GM12892 (cell line): ENCODE data around the gene EHBP1L1.

Experiments used
- DNase-seq: peaks from one replicate; pipeline ENCODE4 v3.0.0; 2011; ENCODE audit not compliant: insufficient read length
- FAIRE-seq: peaks from 2 replicates; lab custom pipeline; 2011; peaks lifted over from hg19 to GRCh38; lab: Jason Lieb, UNC
- POLR2A ChIP-seq: IDR thresholded peaks from 2 replicates; pipeline ENCODE4 v1.6.1; 2011; ENCODE audit warnings: low read depth, low read length, control low read depth
- POLR2AphosphoS5 ChIP-seq: IDR thresholded peaks from 2 replicates; pipeline ENCODE4 v1.6.1; 2011; ENCODE audit warnings: low read depth, low read length, control low read depth
- TAF1 ChIP-seq: IDR thresholded peaks from 2 replicates; pipeline ENCODE4 v1.6.1; 2011; ENCODE audit warnings: low read depth, mild to moderate bottlenecking, control low read depth, low read length, borderline replicate concordance

The EHBP1L1 gene

DNA sequence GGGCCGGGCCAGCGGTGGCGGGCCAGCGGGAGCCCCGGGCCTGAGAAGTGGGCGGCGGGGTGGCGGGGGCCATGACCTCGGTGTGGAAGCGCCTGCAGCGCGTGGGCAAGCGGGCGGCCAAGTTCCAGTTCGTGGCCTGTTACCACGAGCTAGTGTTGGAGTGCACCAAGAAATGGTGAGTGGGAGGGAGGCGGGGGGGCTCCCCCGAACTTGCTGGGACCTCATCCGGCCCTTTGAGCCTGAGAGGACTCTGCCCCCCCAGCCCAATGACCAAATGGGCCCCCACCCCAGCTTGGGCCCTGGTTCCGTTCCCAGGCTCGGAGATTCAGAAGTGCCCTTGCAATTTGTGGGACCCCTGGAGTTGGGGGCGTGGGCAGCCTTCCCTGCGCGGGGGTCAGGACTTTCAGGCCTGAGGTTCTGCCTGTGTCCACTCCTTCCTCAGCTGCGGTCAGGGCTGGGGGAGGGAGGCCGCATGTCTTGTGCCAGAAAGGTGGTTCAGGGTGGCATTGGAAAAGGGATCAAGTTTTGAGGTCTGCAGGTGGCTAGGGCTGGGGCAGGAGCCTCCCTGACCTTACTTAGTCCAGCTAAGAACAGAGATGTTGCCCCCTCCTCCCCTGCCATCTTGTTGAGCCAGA is 496 bp downstream of the EHBP1L1 start:
- no peak for FAIRE-seq
- TF ChIP-seq POLR2AphosphoS5: no peak
- TF ChIP-seq TAF1: no peak
- no peak for TF ChIP-seq POLR2A
- DNase-seq: no peak

DNA sequence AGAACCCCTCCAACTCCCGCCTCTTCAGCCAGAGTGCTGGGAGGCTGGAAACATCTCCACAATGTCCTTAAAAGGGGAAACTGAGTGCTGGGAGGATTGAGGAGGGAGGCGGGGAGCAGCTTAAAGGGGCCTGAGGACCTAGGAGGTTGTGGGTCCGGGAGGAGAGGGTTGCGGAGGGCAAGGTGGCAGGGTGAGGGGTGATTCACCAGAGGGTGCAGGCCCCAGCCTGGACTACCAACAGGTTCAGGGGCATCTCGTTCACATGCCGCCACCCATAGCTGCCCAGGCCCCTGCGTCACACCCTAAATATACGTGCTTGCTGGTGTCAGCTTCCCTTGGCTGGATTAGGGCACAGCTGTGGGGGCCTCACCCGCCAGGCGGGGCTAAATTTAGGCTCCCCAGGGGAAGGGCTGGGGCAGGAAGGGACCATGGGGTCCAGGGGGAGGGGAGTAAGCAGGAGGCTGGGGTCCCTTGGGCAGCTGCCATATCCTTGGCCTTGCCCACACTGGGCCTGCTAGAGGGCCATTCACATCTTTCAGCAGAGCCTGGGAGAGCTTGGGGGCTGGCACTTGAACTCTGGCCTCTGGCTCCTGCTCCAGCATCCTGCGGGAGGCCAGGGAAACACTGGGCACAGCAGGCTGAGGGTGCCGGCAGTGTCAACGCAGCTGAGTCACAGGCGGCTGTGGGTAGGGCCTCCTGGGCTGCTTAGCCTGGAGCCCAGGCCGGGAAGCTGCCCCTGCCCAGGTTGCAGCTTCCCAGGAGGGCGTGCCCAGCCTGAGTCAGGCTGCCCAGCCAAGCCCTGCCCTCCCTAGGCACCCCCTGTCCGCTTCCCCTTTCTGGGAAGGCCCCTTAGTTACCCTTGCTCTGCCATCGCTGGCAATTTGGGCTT is 1.3 kb downstream of the EHBP1L1 start:
- FAIRE-seq (no peak), DNase-seq (no peak)
- TF ChIP-seq POLR2A (no peak), POLR2AphosphoS5 (no peak), TAF1 (no peak)

DNA sequence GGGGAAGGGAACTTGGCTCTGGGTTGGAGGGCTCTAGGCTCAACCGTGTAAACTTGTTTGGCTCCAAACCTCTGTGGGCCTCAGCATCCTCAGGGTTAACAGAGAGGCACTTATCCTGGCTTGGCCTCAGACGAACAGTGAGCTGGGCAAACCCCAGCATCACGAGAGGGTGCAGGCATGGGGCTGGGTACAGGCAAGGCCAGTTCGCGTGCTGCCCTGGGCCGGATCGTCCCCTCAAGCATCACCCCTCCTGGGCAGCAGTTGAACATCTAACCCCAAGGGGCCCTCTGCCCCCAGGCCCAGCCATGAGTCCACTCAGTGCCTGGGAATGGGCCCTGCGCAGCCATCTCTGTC is 1.9 kb downstream of the EHBP1L1 start:
- TF ChIP-seq TAF1 (no peak), POLR2AphosphoS5 (no peak), POLR2A (peak; percentile 14; the same call in 1 of the 2 replicates)
- FAIRE-seq (peak; percentile 89), DNase-seq (no peak)

DNA sequence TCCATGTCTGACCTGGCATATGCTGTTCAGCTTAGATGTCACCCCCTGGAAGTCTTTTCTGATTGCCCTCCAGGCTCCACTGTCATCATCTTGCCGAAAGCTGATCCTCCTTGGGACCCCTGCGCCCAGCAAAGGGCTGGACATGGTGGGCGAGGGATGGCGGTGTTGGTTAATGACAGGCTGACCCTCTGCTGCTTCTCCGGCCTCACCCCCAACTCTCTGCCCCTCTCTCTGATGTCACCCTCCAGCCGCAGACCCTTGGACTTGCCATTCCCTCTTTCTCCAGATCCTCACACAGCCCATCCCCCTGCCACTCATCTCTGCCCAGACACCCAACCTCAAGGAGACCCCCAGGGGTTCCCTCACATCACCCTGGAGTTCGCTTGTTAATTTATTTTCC is 2.3 kb downstream of the EHBP1L1 start:
- FAIRE-seq (no peak), DNase-seq (no peak)
- TF ChIP-seq TAF1: no peak
- TF ChIP-seq POLR2A: no peak
- no peak for TF ChIP-seq POLR2AphosphoS5

GRCh38 chr11:65578667-65579066 is 2.8 kb downstream of the EHBP1L1 start:
- no peak for FAIRE-seq
- TF ChIP-seq POLR2AphosphoS5 (no peak), POLR2A (no peak)
- DNase-seq: no peak

DNA sequence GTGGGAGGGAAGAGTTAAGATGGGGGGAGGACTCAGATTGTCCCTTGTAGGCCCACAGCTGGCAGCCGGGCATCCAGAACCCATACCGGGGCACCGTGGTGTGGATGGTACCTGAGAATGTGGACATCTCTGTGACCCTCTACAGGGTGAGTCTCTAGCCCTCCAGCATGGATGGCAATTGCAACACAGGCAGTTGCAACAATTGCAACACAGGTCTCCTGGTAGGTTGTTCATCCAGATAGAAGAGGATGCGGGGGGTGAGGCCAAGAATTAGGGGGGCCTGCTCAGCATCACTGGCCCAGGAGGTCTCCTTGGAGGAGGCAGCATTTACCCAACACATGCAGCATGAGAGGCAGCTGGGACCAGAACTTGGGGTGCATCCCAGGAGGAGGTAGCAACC is 3.4 kb downstream of the EHBP1L1 start:
- DNase-seq (no peak), FAIRE-seq (no peak)

DNA sequence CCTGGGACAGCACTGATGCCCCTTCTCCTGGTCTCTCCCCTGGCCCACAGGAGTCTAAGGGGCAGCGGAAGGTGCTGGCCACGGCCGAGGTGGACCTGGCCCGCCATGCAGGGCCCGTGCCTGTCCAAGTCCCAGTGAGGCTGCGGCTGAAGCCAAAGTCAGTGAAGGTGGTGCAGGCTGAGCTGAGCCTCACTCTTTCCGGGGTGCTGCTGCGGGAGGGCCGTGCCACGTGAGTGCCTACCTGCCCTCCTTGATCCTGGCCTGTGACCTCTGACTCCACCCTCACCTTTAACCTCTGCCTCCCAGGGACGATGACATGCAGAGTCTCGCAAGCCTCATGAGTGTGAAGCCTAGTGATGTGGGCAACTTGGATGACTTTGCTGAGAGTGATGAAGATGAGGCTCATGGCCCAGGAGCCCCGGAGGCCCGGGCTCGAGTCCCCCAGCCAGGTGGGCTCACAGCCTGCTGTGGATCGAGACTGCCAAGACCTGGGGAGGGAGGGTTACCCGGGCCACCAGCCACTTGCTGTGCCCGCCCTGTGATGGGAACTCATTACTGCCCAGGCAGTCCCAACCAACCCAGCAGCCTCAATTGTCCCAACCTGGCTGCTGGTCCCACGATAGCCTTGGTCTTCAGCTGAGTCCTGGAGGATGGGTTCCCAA is 4.3 kb downstream of the EHBP1L1 start:
- TF ChIP-seq POLR2AphosphoS5: no peak
- TF ChIP-seq POLR2A: no peak
- TF ChIP-seq TAF1: no peak
- DNase-seq: no peak
- FAIRE-seq: no peak

More for the DNA sequence above, 3.4 kb downstream of the EHBP1L1 start:
- TF ChIP-seq TAF1 (no peak), POLR2AphosphoS5 (no peak), POLR2A (no peak)

- TF ChIP-seq POLR2AphosphoS5: no peak
- TF ChIP-seq POLR2A: no peak
- no peak for TF ChIP-seq TAF1
- FAIRE-seq (no peak), DNase-seq (no peak)
Measured at GRCh38 chr11:65580756-65581155, 4.9 kb downstream of the EHBP1L1 start.

DNA sequence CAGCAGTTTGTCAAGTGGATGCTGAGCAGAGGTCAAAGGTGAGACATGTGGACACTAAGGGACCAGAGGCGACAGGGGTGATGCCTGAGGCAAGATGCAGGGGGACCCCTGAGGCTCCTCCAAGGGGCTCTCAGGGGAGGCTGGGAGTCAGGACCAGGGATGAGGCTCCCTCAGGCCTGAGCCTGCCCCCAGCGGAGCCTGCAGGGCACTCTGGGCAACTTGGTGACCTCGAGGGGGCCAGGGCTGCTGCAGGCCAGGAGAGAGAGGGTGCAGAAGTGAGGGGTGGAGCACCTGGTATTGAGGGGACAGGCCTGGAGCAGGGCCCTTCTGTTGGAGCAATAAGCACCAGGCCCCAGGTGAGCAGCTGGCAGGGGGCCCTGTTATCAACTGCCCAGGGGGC is 6.1 kb downstream of the EHBP1L1 start:
- no peak for FAIRE-seq
- DNase-seq: no peak
- TF ChIP-seq POLR2AphosphoS5 (no peak), POLR2A (no peak), TAF1 (no peak)

DNA sequence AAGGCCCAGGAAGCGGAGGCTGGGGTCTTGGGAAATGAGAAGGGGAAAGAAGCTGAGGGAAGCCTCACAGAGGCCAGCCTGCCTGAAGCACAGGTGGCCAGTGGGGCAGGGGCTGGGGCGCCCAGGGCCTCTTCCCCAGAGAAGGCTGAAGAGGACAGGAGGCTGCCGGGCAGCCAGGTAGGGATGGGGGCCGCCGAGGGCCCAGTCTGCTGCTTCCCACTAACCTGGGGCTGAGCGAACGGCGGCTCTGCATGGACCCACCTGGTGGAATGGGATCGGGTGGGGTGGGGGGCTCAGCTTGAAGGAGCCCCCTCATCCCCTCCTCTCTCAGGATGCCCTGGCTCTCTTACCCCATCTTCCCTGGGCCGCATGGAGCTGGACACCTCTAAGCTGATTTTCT is 7.7 kb downstream of the EHBP1L1 start:
- FAIRE-seq (no peak), DNase-seq (no peak)
- no peak for TF ChIP-seq TAF1
- no peak for TF ChIP-seq POLR2AphosphoS5
- no peak for TF ChIP-seq POLR2A

DNA sequence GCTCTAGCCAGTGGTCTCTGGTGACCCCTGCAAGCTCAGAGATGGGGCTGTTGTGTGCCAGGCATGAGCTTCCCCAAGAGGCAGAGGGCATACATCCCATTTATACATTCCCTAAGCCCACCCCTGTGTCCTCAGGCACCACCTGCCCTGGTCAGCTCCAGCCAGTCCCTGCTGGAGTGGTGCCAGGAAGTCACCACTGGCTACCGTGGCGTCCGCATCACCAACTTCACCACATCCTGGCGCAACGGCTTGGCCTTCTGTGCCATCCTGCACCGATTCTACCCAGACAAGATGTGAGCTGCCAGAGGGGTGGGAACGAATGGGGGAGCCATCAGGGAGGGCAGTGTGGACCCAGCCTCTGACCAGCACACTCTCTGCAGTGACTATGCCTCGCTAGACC is 8.3 kb downstream of the EHBP1L1 start:
- TF ChIP-seq TAF1: no peak
- no peak for TF ChIP-seq POLR2A
- TF ChIP-seq POLR2AphosphoS5: no peak
- FAIRE-seq (no peak), DNase-seq (no peak)

DNA sequence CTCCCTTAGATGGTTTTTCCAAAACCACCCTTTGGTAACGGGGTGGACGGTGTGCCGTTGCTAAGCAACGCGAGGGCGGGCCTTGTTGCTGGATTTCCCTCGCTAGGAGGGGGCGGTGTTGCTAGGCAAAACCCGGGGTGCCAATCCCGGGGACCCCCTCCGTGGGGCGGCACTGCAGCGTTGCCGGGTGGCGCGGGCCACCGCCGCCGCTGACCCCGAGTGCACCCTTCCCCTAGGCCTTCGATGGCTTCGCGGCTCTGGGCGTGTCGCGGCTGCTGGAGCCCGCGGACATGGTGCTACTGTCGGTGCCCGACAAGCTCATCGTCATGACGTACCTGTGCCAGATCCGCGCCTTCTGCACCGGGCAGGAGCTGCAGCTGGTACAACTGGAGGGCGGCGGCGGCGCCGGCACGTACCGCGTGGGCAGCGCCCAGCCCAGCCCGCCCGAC is 8.9 kb downstream of the EHBP1L1 start:
- TF ChIP-seq POLR2A (no peak), POLR2AphosphoS5 (no peak), TAF1 (no peak)
- DNase-seq (no peak), FAIRE-seq (no peak)
